HEK293 (cell line): ENCODE results near the gene OSGEPL1.

Experiments
- CTCF ChIA-PET: fragments of 350-600 bp; formaldehyde crosslinking; extraction: SDS; loops from one replicate; lab custom pipeline; 2021; ENCODE audit warnings: antibody characterized with exemption; lab: Yijun Ruan, JAX
- POLR2A ChIA-PET: fragments of 300-600 bp; formaldehyde crosslinking; extraction: SDS; loops from one replicate; lab custom pipeline; 2020; ENCODE audit warnings: antibody characterized with exemption, inconsistent platforms; lab: Yijun Ruan, JAX
- H3K27ac ChIP-seq: fragments of 200-500 bp; sonication (Bioruptor generic); 2 replicates; pipeline ENCODE4 v1.5.1; 2014; ENCODE audit warnings: low read depth, low read length, control low read depth, inconsistent platforms; ENCODE audit errors: extremely low read depth
- H3K36me3 ChIP-seq, 2 experiments: fragments of 200-500 bp in 1 of 2; sonication (Bioruptor generic) in 1 of 2; 1 replicate in 1 of 2; 2 replicates in 1 of 2; pipeline ENCODE4 v1.5.1; 2014 to 2017; ENCODE audit warnings: inconsistent platforms in 2 of 2, low read length in 2 of 2; ENCODE audit not compliant: control insufficient read depth in 2 of 2, insufficient read depth in 1 of 2
- H3K4me1 ChIP-seq: fragments of 200-500 bp; sonication (Bioruptor generic); 2 replicates; pipeline ENCODE4 v1.5.1; 2014; ENCODE audit warnings: mild to moderate bottlenecking, low read length, inconsistent platforms; ENCODE audit not compliant: control insufficient read depth, insufficient read depth
- H3K4me3 ChIP-seq: 2 replicates; pipeline ENCODE4 v1.5.1; 2011; ENCODE audit warnings: low read depth, mild to moderate bottlenecking, control low read depth, low read length, moderate library complexity
- H3K9me3 ChIP-seq: fragments of 200-500 bp; sonication (Bioruptor generic); 2 replicates; pipeline ENCODE4 v1.5.1; 2014; ENCODE audit warnings: low read depth, low read length, inconsistent platforms; ENCODE audit not compliant: control insufficient read depth, insufficient read depth
- ELK4 ChIP-seq: IDR thresholded peaks from 2 replicates; pipeline ENCODE4 v1.6.1; 2011; ENCODE audit warnings: mild to moderate bottlenecking, low read depth, low read length, borderline replicate concordance
- FEZF1 ChIP-seq: fragments of 450-650 bp; formaldehyde crosslinking; IDR thresholded peaks from 2 replicates; pipeline ENCODE4 v1.5.1; 2016; ENCODE audit warnings: missing biosample characterization, missing genetic modification characterization
- MYNN ChIP-seq: fragments of 450-650 bp; formaldehyde crosslinking; IDR thresholded peaks from 2 replicates; pipeline ENCODE4 v1.5.1; 2016; ENCODE audit warnings: missing biosample characterization, missing genetic modification characterization, borderline replicate concordance
- OSR2 ChIP-seq: fragments of 450-650 bp; formaldehyde crosslinking; IDR thresholded peaks from 2 replicates; pipeline ENCODE4 v1.5.1; 2016; ENCODE audit warnings: missing biosample characterization, missing genetic modification characterization
- ZBTB1 ChIP-seq: fragments of 450-650 bp; formaldehyde crosslinking; IDR thresholded peaks from 2 replicates; pipeline ENCODE4 v1.5.1; 2016; ENCODE audit warnings: missing biosample characterization, missing genetic modification characterization
- ZNF10 ChIP-seq: fragments of 450-650 bp; formaldehyde crosslinking; IDR thresholded peaks from 2 replicates; pipeline ENCODE4 v1.5.1; 2017; ENCODE audit warnings: missing biosample characterization, missing genetic modification characterization
- ZNF114 ChIP-seq: fragments of 450-650 bp; formaldehyde crosslinking; IDR thresholded peaks from 2 replicates; pipeline ENCODE4 v1.5.0; 2017; ENCODE audit warnings: missing biosample characterization, missing genetic modification characterization
- ZNF140 ChIP-seq: fragments of 450-650 bp; formaldehyde crosslinking; IDR thresholded peaks from 2 replicates; pipeline ENCODE4 v1.5.1; 2016; ENCODE audit warnings: missing biosample characterization, missing genetic modification characterization
- ZNF280D ChIP-seq: fragments of 450-650 bp; formaldehyde crosslinking; IDR thresholded peaks from 2 replicates; pipeline ENCODE4 v1.5.1; 2016; ENCODE audit warnings: missing biosample characterization, missing genetic modification characterization
- ZNF341 ChIP-seq: fragments of 450-650 bp; formaldehyde crosslinking; IDR thresholded peaks from 2 replicates; pipeline ENCODE4; 2016; ENCODE audit warnings: low read depth, missing biosample characterization, missing genetic modification characterization
- ZNF404 ChIP-seq: fragments of 450-650 bp; formaldehyde crosslinking; IDR thresholded peaks from 2 replicates; pipeline ENCODE4 v1.5.1; 2017; ENCODE audit warnings: missing biosample characterization, missing genetic modification characterization
- ZNF433 ChIP-seq: fragments of 450-650 bp; formaldehyde crosslinking; IDR thresholded peaks from 2 replicates; pipeline ENCODE4 v1.5.1; 2016; ENCODE audit warnings: missing biosample characterization, missing genetic modification characterization, low read depth
- ZNF549 ChIP-seq: fragments of 450-650 bp; IDR thresholded peaks from 2 replicates; pipeline ENCODE4 v1.5.1; 2018; ENCODE audit warnings: missing biosample characterization, missing genetic modification characterization, mild to moderate bottlenecking, inconsistent platforms, moderate library complexity
- ZNF654 ChIP-seq: fragments of 450-650 bp; formaldehyde crosslinking; IDR thresholded peaks from 2 replicates; pipeline ENCODE4 v1.5.1; 2016; ENCODE audit warnings: low read depth, missing biosample characterization, missing genetic modification characterization
- ZNF660 ChIP-seq: fragments of 450-650 bp; IDR thresholded peaks from 2 replicates; pipeline ENCODE4 v1.5.1; 2018; ENCODE audit warnings: missing biosample characterization, mild to moderate bottlenecking, missing genetic modification characterization
- ZSCAN23 ChIP-seq: fragments of 450-650 bp; formaldehyde crosslinking; IDR thresholded peaks from 2 replicates; pipeline ENCODE4 v1.5.1; 2016; ENCODE audit warnings: missing biosample characterization, missing genetic modification characterization
- ZSCAN30 ChIP-seq: fragments of 450-650 bp; IDR thresholded peaks from 2 replicates; pipeline ENCODE4 v1.5.1; 2018; ENCODE audit warnings: missing biosample characterization, mild to moderate bottlenecking, missing genetic modification characterization, moderate library complexity
- TF ChIP-seq, protein P1 (sequence below): fragments of 450-650 bp; formaldehyde crosslinking; IDR thresholded peaks from 2 replicates; pipeline ENCODE4 v1.5.0; 2017; ENCODE audit warnings: missing biosample characterization, missing genetic modification characterization, borderline replicate concordance

Gene OSGEPL1

DNA sequence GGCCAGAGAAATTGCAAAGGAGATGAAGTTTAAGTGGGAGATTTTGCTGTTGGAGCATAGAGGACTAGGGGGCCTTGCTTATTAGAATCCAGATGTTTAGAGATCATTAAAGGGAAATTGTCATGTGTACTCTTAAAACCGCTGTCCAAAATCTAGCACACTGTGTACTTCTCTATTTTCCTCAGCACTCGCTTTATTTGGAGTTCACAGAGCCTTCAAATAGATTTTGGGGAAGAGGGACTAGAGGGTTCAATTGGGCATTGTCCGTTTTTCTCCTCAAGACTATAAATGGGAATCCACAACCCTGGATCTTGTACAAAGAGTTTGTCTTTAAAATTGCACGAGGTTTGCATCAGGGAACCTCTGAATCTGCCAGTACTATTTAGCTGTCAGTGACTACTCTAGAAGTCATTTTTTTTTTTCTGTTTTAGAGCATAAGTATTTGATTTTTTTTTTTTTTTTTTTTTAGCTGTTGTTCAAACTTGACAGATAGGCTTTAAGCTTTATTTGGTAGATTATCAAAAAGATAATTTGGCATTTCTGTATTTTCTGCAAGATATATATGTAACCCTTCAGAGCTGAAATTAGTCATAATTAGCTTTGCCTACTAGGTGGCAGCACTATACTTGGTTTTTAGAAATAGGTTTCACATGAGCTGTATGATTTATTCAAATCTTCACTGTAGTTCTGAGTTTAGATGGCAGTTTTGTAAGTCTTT is 35.9 kb upstream of the OSGEPL1 start:
- TF ChIP-seq ZNF114 (no peak), ZNF140 (no peak), ZNF341 (tag by site-specific recombination) (no peak), ZNF654 (tag by site-specific recombination) (peak; percentile 56), ZSCAN30 (tag by site-specific recombination) (no peak), ZBTB1 (tag by site-specific recombination) (no peak), ZNF404 (tag by site-specific recombination) (no peak)
- TF ChIP-seq, protein P1, sequence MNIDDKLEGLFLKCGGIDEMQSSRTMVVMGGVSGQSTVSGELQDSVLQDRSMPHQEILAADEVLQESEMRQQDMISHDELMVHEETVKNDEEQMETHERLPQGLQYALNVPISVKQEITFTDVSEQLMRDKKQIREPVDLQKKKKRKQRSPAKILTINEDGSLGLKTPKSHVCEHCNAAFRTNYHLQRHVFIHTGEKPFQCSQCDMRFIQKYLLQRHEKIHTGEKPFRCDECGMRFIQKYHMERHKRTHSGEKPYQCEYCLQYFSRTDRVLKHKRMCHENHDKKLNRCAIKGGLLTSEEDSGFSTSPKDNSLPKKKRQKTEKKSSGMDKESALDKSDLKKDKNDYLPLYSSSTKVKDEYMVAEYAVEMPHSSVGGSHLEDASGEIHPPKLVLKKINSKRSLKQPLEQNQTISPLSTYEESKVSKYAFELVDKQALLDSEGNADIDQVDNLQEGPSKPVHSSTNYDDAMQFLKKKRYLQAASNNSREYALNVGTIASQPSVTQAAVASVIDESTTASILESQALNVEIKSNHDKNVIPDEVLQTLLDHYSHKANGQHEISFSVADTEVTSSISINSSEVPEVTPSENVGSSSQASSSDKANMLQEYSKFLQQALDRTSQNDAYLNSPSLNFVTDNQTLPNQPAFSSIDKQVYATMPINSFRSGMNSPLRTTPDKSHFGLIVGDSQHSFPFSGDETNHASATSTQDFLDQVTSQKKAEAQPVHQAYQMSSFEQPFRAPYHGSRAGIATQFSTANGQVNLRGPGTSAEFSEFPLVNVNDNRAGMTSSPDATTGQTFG (tag by site-specific recombination) = no peak
- TF ChIP-seq, all 188 proteins: peak for 1
- POLR2A ChIA-PET = interaction anchor here (0.6 to 1.3 kb wide), 3 partner anchors 14 to 1879 kb away, joined by 3 to 5 read pairs (median 4); partner anchors contain the start of genes ORMDL1 and PMS1
- H3K9me3 ChIP-seq = no peaks in the 10 kb centered on the region
- H3K4me3 ChIP-seq = no peak overlapping the region
- CTCF ChIA-PET = interaction anchor here (0.6 to 2.4 kb wide), 20 partner anchors 9 to 491 kb away, joined by 3 to 14 read pairs (median 4); partner anchors contain the start of gene MSTN
- H3K4me1 ChIP-seq = peaks cover 9% of the 10 kb centered on the region; the same call in 1 of the 2 replicates
- H3K36me3 ChIP-seq = peaks cover 26 to 49% of the 10 kb centered on the region in 2 experiments
- H3K27ac ChIP-seq = no peak overlapping the region

- CTCF ChIA-PET = interaction anchor here (0.6 to 2.4 kb wide), 8 partner anchors 8 to 273 kb away, joined by 3 to 14 read pairs (median 4); partner anchors contain the start of gene MSTN
- H3K4me1 ChIP-seq = peaks cover 9% of the 10 kb centered on the region; the same call in 1 of the 2 replicates
- TF ChIP-seq OSR2 (no peak), ZSCAN23 (no peak), ELK4 (no peak), ZNF660 (no peak), ZNF433 (tag by site-specific recombination) (no peak), FEZF1 (no peak), ZNF10 (tag by site-specific recombination) (no peak), ZNF280D (tag by site-specific recombination) (no peak), ZNF549 (tag by site-specific recombination) (no peak), MYNN (tag by site-specific recombination) (no peak)
- no peak overlapping the region for H3K27ac ChIP-seq
- H3K4me3 ChIP-seq = no peak overlapping the region
- no peaks in the 10 kb centered on the region for H3K9me3 ChIP-seq
- H3K36me3 ChIP-seq = peaks cover 31 to 54% of the 10 kb centered on the region in 2 experiments
- POLR2A ChIA-PET = interaction anchor here (1.3 kb wide), 1 partner anchor 14 kb away, joined by 3 read pairs; the partner anchor contains the start of genes ORMDL1 and PMS1
These were observed 35.3 kb upstream of the OSGEPL1 start for GRCh38 chr2:189797902-189798301.
